ENCODE results near the gene DPP4.
"Not testable (repeated sequence)": the region's sequence is repeated elsewhere in the genome, so short reads cannot be mapped to it uniquely, and the experiment has no call there.

DPP4 gene

GRCh38 chr2:162057426-162057825 lies 16.6 kb downstream of the DPP4 start:
- no peak for DNase-seq

GRCh38 chr2:162056796-162057399 lies 17.1 kb downstream of the DPP4 start:
- no peak for DNase-seq

GRCh38 chr2:162053808-162054155 lies 20.2 kb downstream of the DPP4 start:
- no peak for DNase-seq

- no peak for DNase-seq
These were observed 20.8 kb downstream of the DPP4 start for GRCh38 chr2:162053066-162053807.

- no peak for DNase-seq
These were observed 23.5 kb downstream of the DPP4 start for GRCh38 chr2:162050513-162050961.

GRCh38 chr2:162049089-162049488 lies 24.9 kb downstream of the DPP4 start:
- not testable (repeated sequence) for DNase-seq

- DNase-seq, result no peak
These were observed 29.4 kb downstream of the DPP4 start for GRCh38 chr2:162044586-162044985.

- no peak for DNase-seq
These were observed 30.9 kb downstream of the DPP4 start for GRCh38 chr2:162043132-162043531.

GRCh38 chr2:162041485-162041884 lies 32.5 kb downstream of the DPP4 start:
- DNase-seq, result no peak

GRCh38 chr2:162038725-162039124 lies 35.3 kb downstream of the DPP4 start:
- no peak for DNase-seq

GRCh38 chr2:162037886-162038285 lies 36.1 kb downstream of the DPP4 start:
- no peak for DNase-seq

- no peak for DNase-seq
These were observed 36.8 kb downstream of the DPP4 start for GRCh38 chr2:162037028-162037795.

GRCh38 chr2:162035981-162036380 lies 38.0 kb downstream of the DPP4 start:
- no peak for DNase-seq

GRCh38 chr2:162030363-162031190 lies 43.4 kb downstream of the DPP4 start:
- no peak for DNase-seq

GRCh38 chr2:162029287-162029901 lies 44.6 kb downstream of the DPP4 start:
- DNase-seq, result no peak

- no peak for DNase-seq
These were observed 45.5 kb downstream of the DPP4 start for GRCh38 chr2:162028511-162028910.

- DNase-seq, result no peak
These were observed 48.7 kb downstream of the DPP4 start for GRCh38 chr2:162025121-162025911.

GRCh38 chr2:162022290-162022945 lies 51.6 kb downstream of the DPP4 start:
- DNase-seq, result no peak

- no peak for DNase-seq
These were observed 52.4 kb downstream of the DPP4 start for GRCh38 chr2:162021516-162022058.

- DNase-seq, result no peak
These were observed 55.5 kb downstream of the DPP4 start for GRCh38 chr2:162018530-162018929.

GRCh38 chr2:162017233-162017632 lies 56.8 kb downstream of the DPP4 start:
- DNase-seq, result no peak

Data from NCI-H1092 treated with DMSO at 0.1 percent for 48 hours (cell line).